ENCODE measurements around the gene SPATA20.

The SPATA20 gene

DNA sequence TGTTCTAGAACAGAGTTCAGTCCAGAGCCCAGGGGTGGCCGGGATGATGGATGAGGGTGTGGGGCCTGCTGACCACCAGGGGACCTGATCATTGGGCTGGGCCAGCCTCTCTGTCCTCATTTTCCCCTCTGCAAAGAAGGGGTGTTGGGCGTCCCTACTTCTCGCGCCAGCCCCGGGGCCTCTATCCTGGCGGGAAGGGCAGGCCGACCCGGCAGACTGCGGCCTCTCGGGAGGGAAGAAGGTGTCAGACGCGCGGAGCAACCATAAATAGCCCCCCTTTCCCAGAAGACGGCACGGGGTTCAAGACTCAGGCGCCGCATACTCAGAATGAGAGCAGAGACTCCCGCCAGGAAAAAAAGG is 11.6 kb downstream of the SPATA20 start:
- TF ChIP-seq, protein P1, sequence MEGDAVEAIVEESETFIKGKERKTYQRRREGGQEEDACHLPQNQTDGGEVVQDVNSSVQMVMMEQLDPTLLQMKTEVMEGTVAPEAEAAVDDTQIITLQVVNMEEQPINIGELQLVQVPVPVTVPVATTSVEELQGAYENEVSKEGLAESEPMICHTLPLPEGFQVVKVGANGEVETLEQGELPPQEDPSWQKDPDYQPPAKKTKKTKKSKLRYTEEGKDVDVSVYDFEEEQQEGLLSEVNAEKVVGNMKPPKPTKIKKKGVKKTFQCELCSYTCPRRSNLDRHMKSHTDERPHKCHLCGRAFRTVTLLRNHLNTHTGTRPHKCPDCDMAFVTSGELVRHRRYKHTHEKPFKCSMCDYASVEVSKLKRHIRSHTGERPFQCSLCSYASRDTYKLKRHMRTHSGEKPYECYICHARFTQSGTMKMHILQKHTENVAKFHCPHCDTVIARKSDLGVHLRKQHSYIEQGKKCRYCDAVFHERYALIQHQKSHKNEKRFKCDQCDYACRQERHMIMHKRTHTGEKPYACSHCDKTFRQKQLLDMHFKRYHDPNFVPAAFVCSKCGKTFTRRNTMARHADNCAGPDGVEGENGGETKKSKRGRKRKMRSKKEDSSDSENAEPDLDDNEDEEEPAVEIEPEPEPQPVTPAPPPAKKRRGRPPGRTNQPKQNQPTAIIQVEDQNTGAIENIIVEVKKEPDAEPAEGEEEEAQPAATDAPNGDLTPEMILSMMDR (IDR thresholded peaks at IDR 0.05; ENCODE audit: control insufficient read depth, extremely low read depth, insufficient read depth), result no peak
- DNase-seq (ENCODE audit: low read depth), result no peak
- H3K4me3 ChIP-seq (ENCODE audit: low read depth, low read length), result no peak overlapping the region

DNA sequence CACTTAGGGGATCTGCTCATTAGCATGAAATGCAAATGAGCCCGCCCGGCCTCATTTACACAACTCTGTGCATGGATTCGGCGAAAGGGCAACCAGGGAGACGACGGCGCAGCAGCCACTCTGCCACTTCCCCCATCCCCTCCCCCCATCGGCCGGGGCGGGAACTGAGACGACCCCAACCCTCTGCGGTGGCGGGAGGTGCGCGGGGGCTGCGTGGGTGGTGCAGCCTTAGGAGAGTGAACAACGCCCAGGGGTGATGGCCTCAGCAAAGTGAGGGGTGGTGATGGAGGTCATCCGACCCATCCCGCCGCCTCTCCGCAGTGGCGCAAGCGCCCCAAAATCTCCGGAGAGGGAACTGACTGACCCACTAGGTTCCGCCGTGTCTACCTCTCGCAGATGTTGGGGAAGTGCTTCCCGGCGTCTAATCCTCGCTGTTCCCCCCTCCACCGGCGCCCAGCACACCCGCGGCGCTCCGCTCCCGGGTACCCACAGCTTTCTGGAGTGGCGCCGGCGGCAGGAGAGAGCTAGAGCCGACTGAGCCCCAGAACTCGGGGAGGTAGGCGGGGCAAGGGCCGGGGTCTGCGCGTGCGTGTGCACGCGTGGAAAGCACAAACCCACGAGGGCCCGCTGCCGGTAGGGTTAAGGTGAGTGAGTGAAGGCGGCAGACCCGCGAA is 12.1 kb downstream of the SPATA20 start:
- no peak for DNase-seq (ENCODE audit: low read depth)
- TF ChIP-seq, protein P1 (IDR thresholded peaks at IDR 0.05; ENCODE audit: control insufficient read depth, extremely low read depth, insufficient read depth), result no peak
- H3K4me3 ChIP-seq (ENCODE audit: low read depth, low read length), result no peak overlapping the region

DNA sequence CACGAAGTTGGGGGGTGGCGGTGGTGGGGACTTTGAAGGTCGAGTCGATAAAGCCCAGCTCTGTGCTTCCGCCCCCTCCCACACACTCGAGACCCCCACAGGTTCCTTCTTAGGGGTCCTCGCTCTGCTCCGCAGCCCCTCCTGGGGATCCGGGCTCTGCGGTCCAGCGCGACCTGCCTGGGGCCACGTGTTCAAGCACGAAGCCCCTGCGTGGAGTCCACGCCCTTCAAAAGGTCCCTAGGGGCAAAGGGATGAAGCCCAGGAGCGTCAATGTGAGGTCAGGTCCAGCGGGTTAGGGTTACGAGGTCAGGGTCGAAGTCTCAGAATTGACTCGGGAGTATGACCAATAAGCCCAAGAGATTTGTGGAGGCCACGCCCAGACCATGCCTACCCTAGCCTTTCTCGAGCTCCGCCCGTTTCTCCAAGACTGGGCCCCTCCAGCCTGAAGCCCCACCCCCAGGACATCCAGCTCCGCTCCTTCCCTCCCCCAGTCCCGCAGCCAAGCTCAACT is 12.8 kb downstream of the SPATA20 start:
- no peak overlapping the region for H3K4me3 ChIP-seq (ENCODE audit: low read depth, low read length)
- TF ChIP-seq, protein P1 (IDR thresholded peaks at IDR 0.05; ENCODE audit: control insufficient read depth, extremely low read depth, insufficient read depth), result no peak
- DNase-seq (ENCODE audit: low read depth), result no peak

DNA sequence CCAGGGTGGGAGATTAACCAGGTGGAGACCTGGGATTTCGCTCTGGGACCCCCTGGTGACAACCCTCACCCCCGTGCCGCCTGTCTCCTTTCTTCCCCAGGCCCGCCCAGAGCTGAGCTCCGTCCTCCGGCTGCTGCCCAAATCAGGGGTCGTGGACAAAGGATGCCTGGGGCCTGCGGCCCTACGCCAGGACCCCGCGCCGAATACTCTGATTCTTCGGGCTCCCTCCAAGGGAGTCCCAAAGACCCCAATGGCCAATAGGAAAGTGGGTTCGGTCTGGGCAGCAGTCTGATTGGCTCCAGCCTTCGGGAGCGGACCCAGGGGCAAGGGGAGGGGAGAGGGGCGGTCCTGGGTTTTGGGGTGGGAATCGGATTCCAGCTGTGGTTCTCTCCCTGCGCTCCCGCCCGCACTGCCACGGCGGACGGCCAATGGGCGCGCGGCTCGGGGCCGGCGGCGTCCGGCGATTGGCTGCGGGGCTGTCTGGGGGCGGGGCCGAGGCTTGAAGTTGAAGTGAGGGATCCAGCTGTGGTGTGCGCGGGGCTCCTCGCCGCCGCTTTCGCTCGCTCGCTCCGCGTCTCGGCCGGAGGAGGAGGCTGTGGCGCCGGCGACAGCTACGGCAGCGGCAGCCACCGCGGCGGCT is 13.3 kb downstream of the SPATA20 start, which contains the start of gene CACNA1G:
CACNA1G (plus strand) TSS at position 531 of the 640 bp plus-strand sequence. CDS start 745 bp downstream, outside the sequence.
- H3K4me3 ChIP-seq (ENCODE audit: low read depth, low read length), result peak within 1 kb of the TSS; percentile 13; the same call in 1 of the 2 replicates
- TF ChIP-seq, protein P1 (IDR thresholded peaks at IDR 0.05; ENCODE audit: control insufficient read depth, extremely low read depth, insufficient read depth), result peak; percentile 19; the same call in 1 of the 2 replicates
- DNase-seq (ENCODE audit: low read depth), result no peak

DNA sequence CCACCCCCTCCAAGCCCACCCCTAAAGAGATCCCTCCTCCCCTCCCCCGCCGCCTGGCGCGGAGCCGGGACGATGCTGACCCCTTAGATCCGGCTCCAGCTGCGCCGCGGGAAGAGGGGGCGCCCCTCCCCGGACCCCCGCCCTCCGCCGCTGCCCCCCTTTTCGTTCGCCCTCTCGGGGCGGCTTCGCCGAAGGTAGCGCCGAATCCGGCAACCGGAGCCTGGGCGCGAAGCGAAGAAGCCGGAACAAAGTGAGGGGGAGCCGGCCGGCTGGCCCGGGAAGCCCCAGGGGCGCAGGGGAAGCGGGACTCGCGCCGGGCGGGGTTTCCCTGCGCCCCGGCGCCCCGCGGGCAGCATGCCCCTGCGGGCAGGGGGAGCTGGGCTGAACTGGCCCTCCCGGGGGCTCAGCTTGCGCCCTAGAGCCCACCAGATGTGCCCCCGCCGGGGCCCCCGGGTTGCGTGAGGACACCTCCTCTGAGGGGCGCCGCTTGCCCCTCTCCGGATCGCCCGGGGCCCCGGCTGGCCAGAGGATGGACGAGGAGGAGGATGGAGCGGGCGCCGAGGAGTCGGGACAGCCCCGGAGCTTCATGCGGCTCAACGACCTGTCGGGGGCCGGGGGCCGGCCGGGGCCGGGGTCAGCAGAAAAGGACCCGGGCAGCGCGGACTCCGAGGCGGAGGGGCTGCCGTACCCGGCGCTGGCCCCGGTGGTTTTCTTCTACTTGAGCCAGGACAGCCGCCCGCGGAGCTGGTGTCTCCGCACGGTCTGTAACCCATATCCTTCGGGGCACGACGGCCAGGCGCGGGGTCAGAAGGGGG is 14.2 kb downstream of the SPATA20 start:
- H3K4me3 ChIP-seq (ENCODE audit: low read depth, low read length), result peak overlapping the region; percentile 13; the same call in 1 of the 2 replicates
- DNase-seq (ENCODE audit: low read depth), result no peak
- TF ChIP-seq, protein P1 (IDR thresholded peaks at IDR 0.05; ENCODE audit: control insufficient read depth, extremely low read depth, insufficient read depth), result no peak

DNA sequence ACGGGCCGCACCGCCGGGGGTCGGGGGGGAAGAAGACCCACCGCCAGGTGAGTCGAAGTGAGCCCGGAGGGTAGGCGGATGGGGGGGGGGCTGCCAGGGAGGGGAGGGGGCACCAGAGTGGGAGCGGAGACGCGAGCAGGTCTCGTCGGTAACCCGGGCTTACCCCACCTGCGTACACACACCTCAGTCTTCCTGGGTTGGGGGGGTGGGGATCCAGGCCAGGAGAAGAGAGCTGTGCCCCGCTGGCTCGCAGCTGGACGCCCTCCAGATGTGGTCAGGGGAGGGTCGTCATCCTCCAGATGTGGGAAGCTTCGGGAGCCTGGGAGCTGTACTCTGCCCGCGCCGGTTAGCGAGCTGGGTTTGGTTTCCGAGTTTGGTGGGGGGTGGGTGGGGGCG is 14.8 kb downstream of the SPATA20 start:
- TF ChIP-seq, protein P1 (IDR thresholded peaks at IDR 0.05; ENCODE audit: control insufficient read depth, extremely low read depth, insufficient read depth), result no peak
- DNase-seq (ENCODE audit: low read depth), result no peak
- no peak overlapping the region for H3K4me3 ChIP-seq (ENCODE audit: low read depth, low read length)

Measured in LNCaP clone FGC (cell line).